Mucosa of descending colon (tissue), 3 donors: ENCODE data around the gene UXS1. TPM values are rescaled to one million over a fixed set of nuclear protein-coding genes. Genes with fewer than 3 reads are reported as not detected.

Source experiments
- ATAC-seq: fragments of 200-7000 bp; cut with Tn5 transposase; one replicate; pipeline ENCODE4 v1.9.1; 2020; ENCODE audit warnings: mild to moderate bottlenecking, moderate library complexity
- DNase-seq, 3 donors: peaks; one replicate each; pipeline ENCODE4 v3.0.0-alpha.2; 2020
- H3K36me3 ChIP-seq: fragments of 200-600 bp; one replicate; pipeline ENCODE4 v1.8.0; 2021; ENCODE audit warnings: low read depth, mild to moderate bottlenecking
- H3K4me1 ChIP-seq: fragments of 200-600 bp; one replicate; pipeline ENCODE4 v1.8.0; 2021; ENCODE audit warnings: low read depth, mild to moderate bottlenecking
- H3K4me3 ChIP-seq: fragments of 200-600 bp; one replicate; pipeline ENCODE4 v1.8.0; 2021; ENCODE audit warnings: mild to moderate bottlenecking
- H3K9me3 ChIP-seq: fragments of 200-600 bp; one replicate; pipeline ENCODE4 v1.8.0; 2021; ENCODE audit warnings: mild to moderate bottlenecking
- intact Hi-C, 2 donors: fragments of 100-400 bp; cut with DNase I in 1 of 2; cut with micrococcal nuclease in 1 of 2; formaldehyde crosslinking; loops; one replicate each; pipeline versions ENCODE4 v1.11.0 to v1.11.1; 2022; cut with DNase I, micrococcal nuclease
- total RNA-seq, 3 donors: library from RNA; stranded (reverse); fragmentation: NEBNext Ultra II Directional in 2 of 3; extraction: Animal tissue kit (Norgen Biotek cat#: 25700) in 2 of 3; gene quantifications; one replicate each; pipeline versions ENCODE4 v1.2.1 to v1.2.4, GENCODE V29; 2021 to 2023
- TF ChIP-seq, protein P1 (sequence below): fragments of 200-600 bp; IDR thresholded peaks from one replicate; pipeline ENCODE4 v1.8.0; 2022; ENCODE audit warnings: antibody characterized with exemption, mild to moderate bottlenecking
- donor health status: DM: no; HTN: no; CAD: no; lungs with moderate emphysema.
- donor health status: DM: no; HTN: no; CAD: no.
- donor health status: DM: no; HTN: yes; CAD: no.

UXS1 gene
- total RNA-seq, 3 donors from 2014 or later = 26.3 to 39.0 (median 30.7) TPM

GRCh38 chr2:106174056-106174455 lies 20.0 kb downstream of the UXS1 start:
- intact Hi-C loops = no loop called here
- no peak for ATAC-seq
- Histone ChIP-seq H3K36me3 (no peaks in the 10 kb centered on the region), H3K9me3 (no peaks in the 10 kb centered on the region), H3K4me3 (no peak overlapping the region), H3K4me1 (no peaks in the 10 kb centered on the region)
- TF ChIP-seq, protein P1, sequence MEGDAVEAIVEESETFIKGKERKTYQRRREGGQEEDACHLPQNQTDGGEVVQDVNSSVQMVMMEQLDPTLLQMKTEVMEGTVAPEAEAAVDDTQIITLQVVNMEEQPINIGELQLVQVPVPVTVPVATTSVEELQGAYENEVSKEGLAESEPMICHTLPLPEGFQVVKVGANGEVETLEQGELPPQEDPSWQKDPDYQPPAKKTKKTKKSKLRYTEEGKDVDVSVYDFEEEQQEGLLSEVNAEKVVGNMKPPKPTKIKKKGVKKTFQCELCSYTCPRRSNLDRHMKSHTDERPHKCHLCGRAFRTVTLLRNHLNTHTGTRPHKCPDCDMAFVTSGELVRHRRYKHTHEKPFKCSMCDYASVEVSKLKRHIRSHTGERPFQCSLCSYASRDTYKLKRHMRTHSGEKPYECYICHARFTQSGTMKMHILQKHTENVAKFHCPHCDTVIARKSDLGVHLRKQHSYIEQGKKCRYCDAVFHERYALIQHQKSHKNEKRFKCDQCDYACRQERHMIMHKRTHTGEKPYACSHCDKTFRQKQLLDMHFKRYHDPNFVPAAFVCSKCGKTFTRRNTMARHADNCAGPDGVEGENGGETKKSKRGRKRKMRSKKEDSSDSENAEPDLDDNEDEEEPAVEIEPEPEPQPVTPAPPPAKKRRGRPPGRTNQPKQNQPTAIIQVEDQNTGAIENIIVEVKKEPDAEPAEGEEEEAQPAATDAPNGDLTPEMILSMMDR = no peak
- no peak for DNase-seq

DNA sequence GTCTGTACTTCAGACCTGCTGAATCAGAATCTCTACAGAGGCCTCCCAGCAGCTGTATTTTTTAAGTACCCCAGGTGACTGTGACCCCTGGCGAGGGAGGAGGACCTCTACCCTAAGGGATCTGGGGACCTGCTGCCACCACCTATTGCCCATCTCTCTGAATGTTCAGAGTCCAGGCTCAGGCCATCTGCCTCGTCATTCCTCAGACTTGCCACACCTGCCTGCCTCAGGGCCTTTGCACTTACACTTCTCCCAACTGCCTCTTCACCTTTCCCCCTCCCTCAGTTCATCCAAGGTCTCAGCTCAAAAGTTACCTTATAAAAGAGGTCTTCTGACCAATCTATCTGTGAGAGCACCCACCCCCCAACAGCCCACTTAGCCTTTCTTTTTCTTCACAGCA lies 21.5 kb downstream of the UXS1 start:
- Histone ChIP-seq H3K9me3 (no peaks in the 10 kb centered on the region), H3K4me3 (no peak overlapping the region), H3K4me1 (no peaks in the 10 kb centered on the region), H3K36me3 (no peaks in the 10 kb centered on the region)
- peak; percentile 13 for ATAC-seq
- intact Hi-C loops = no loop called here
- TF ChIP-seq, protein P1 = no peak
- no peak for DNase-seq

DNA sequence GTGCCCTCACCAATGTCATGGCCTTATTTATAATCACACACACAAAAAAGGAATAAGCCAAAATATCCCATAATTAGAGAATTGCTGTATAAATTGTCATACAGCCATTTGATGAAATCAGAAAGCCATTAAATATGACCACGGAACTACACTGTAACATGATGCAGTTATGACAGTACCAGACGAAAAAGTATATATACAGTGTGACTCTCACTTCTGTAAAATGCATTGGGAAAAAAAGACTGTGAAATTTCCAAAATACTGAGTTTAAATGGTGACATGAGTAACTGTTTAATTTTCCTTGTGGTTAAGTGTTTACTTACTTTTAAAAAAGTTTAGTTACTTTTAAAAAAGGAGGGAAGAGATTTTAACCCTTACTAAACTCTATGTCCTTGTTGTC lies 25.4 kb downstream of the UXS1 start:
- no peaks in the 10 kb centered on the region for H3K4me1 ChIP-seq
- no peak for DNase-seq
- no peak for ATAC-seq
- intact Hi-C loops = no loop called here
- no peaks in the 10 kb centered on the region for H3K36me3 ChIP-seq
- H3K9me3 ChIP-seq = no peaks in the 10 kb centered on the region
- no peak overlapping the region for H3K4me3 ChIP-seq
- TF ChIP-seq, protein P1 = no peak

DNA sequence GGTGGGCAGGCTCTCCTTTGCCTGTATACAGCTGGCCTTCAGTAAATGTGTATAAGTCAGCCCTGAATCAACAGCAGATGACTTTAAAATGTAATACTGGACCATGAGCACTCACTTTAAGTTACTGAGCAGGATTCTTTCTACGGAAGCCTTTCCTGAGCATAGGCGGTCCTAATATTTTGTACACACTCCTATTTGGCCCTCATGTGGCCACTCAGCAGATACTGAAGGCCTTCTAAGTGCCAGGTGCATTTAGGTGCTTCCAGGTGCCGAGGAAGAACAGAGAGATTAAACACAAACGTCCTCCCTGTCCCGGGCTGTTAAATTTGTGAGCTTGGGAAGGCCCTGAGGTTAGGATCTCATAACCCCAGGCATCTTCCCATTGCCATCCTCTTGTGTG lies 27.0 kb downstream of the UXS1 start:
- intact Hi-C loops = no loop called here

DNA sequence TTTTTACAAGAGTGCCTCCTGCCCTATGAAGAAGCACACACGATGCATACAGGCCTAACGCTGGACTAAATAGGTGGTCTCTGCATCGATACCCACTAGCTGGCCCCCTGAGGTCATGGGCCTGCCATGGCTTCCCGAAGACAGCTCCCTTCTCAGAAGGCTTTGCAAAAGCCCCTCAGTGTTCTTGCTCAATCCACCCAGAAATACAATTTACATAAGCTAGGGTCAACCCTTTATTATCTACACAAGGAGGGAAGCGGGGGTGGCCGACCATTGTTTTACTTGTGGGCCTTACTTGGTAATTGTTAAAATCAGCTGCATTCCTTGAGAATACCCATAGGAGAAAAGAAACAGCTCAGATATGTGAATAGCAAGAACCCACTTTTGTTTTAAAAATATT lies 28.5 kb downstream of the UXS1 start:
- no peaks in the 10 kb centered on the region for H3K36me3 ChIP-seq
- H3K9me3 ChIP-seq = no peaks in the 10 kb centered on the region
- ATAC-seq = no peak
- no peak overlapping the region for H3K4me3 ChIP-seq
- TF ChIP-seq, protein P1 = no peak
- DNase-seq = no peak
- H3K4me1 ChIP-seq = no peaks in the 10 kb centered on the region
- intact Hi-C loops = no loop called here

More for the DNA sequence above, 27.0 kb downstream of the UXS1 start:
- H3K36me3 ChIP-seq = no peaks in the 10 kb centered on the region
- DNase-seq = no peak
- TF ChIP-seq, protein P1 = no peak
- ATAC-seq = no peak
- no peaks in the 10 kb centered on the region for H3K4me1 ChIP-seq
- no peak overlapping the region for H3K4me3 ChIP-seq
- no peaks in the 10 kb centered on the region for H3K9me3 ChIP-seq

- DNase-seq (no peak), ATAC-seq (no peak)
- H3K9me3 ChIP-seq = no peaks in the 10 kb centered on the region
- intact Hi-C loops = no loop called here
- H3K36me3 ChIP-seq = no peaks in the 10 kb centered on the region
- no peak overlapping the region for H3K4me3 ChIP-seq
- TF ChIP-seq, protein P1 = no peak
- no peaks in the 10 kb centered on the region for H3K4me1 ChIP-seq
Observed at GRCh38 chr2:106165029-106165428, 29.1 kb downstream of the UXS1 start.
